Measurements from ENCODE around the gene GTF2IRD1.

GTF2IRD1 gene

GRCh38 chr7:74567318-74567668 lies 113.6 kb downstream of the GTF2IRD1 start:
- TF ChIP-seq Cebpa-rat (IDR thresholded peaks at IDR 0.05), result no peak
- Histone ChIP-seq H3K9me3 (replicated peaks in 1 of 11) (no peaks in the 10 kb centered on the region), H3K9ac (no peak overlapping the region), H3K4me2 (peak overlapping the region in 6 of 11 experiments; percentile 51 to 77 (median 66); a peak in 8 of 22 replicates), H3K4me3 (no peak overlapping the region), H3K27me3 (no peaks in the 10 kb centered on the region), H4K20me1 (no peaks in the 10 kb centered on the region), H3K27ac (peak overlapping the region in 5 of 11 experiments; percentile 16 to 57 (median 30); a peak in 5 of 22 replicates), H3K4me1 (peaks cover 20 to 46% (median 29%) of the 10 kb centered on the region in 10 experiments), H3K36me3 (peaks cover 3 to 33% (median 20%) of the 10 kb centered on the region in 11 experiments; a peak in 16 of 22 replicates)

- H3K9ac ChIP-seq, result peak overlapping the region in 3 of 11 experiments; percentile 16 to 33 (median 30); a peak in 5 of 22 replicates
- peak overlapping the region; percentile 27 to 77 (median 51); a peak in 19 of 22 replicates for H3K4me2 ChIP-seq
- H3K4me1 ChIP-seq, result peaks cover 32 to 55% (median 41%) of the 10 kb centered on the region in 10 experiments
- H3K9me3 ChIP-seq (replicated peaks in 1 of 11), result no peaks in the 10 kb centered on the region
- no peak for TF ChIP-seq Cebpa-rat (IDR thresholded peaks at IDR 0.05)
- H3K27me3 ChIP-seq, result no peaks in the 10 kb centered on the region
- no peaks in the 10 kb centered on the region for H4K20me1 ChIP-seq
- H3K4me3 ChIP-seq, result no peak overlapping the region
- H3K27ac ChIP-seq, result peak overlapping the region in 9 of 11 experiments; percentile 6 to 57 (median 44); a peak in 15 of 22 replicates
- H3K36me3 ChIP-seq, result peaks cover 0 to 21% (median 10%) of the 10 kb centered on the region in 11 experiments; a peak in 10 of 22 replicates
Observed at GRCh38 chr7:74568658-74569057, 115.0 kb downstream of the GTF2IRD1 start.

- TF ChIP-seq Cebpa-rat (IDR thresholded peaks at IDR 0.05), result no peak
- peak overlapping the region in 8 of 11 experiments; percentile 5 to 57 (median 44); a peak in 12 of 22 replicates for H3K27ac ChIP-seq
- H3K4me2 ChIP-seq, result peak overlapping the region in 6 of 11 experiments; percentile 40 to 77 (median 66); a peak in 9 of 22 replicates
Observed at GRCh38 chr7:74569501-74570075, 115.9 kb downstream of the GTF2IRD1 start.

GRCh38 chr7:74570533-74571156 lies 116.9 kb downstream of the GTF2IRD1 start:
- Histone ChIP-seq H3K4me3 (no peak overlapping the region), H3K4me1 (peaks cover 32 to 67% (median 42%) of the 10 kb centered on the region in 10 experiments), H3K9me3 (replicated peaks in 1 of 11) (no peaks in the 10 kb centered on the region), H4K20me1 (no peaks in the 10 kb centered on the region), H3K27ac (peak overlapping the region in 2 of 11 experiments; percentile 2 to 57; a peak in 1 of 22 replicates), H3K27me3 (no peaks in the 10 kb centered on the region), H3K4me2 (no peak overlapping the region), H3K36me3 (peaks cover 0 to 18% (median 0%) of the 10 kb centered on the region in 11 experiments; a peak in 3 of 22 replicates), H3K9ac (no peak overlapping the region)
- TF ChIP-seq Cebpa-rat (IDR thresholded peaks at IDR 0.05), result no peak

More at GRCh38 chr7:74569501-74570075, 115.9 kb downstream of the GTF2IRD1 start:
- Histone ChIP-seq H3K9me3 (replicated peaks in 1 of 11) (no peaks in the 10 kb centered on the region), H3K4me3 (no peak overlapping the region), H3K9ac (peak overlapping the region in 2 of 11 experiments; percentile 16 to 27; a peak in 2 of 22 replicates), H3K36me3 (peaks cover 0 to 13% (median 4%) of the 10 kb centered on the region in 11 experiments; a peak in 6 of 22 replicates), H3K27me3 (no peaks in the 10 kb centered on the region), H4K20me1 (no peaks in the 10 kb centered on the region), H3K4me1 (peaks cover 32 to 58% (median 42%) of the 10 kb centered on the region in 10 experiments)

GRCh38 chr7:74572301-74572979 lies 118.7 kb downstream of the GTF2IRD1 start:
- Histone ChIP-seq H3K9me3 (replicated peaks in 1 of 11) (no peaks in the 10 kb centered on the region), H3K4me2 (peak overlapping the region; percentile 7 to 56 (median 32); a peak in 19 of 22 replicates), H3K4me1 (peaks cover 30 to 61% (median 38%) of the 10 kb centered on the region in 10 experiments), H3K36me3 (peaks cover 0 to 18% (median 0%) of the 10 kb centered on the region in 11 experiments; a peak in 3 of 22 replicates), H4K20me1 (no peaks in the 10 kb centered on the region), H3K9ac (no peak overlapping the region; a peak in 1 of 22 replicates), H3K27me3 (no peaks in the 10 kb centered on the region), H3K4me3 (no peak overlapping the region), H3K27ac (peak overlapping the region in 4 of 11 experiments; percentile 3 to 29 (median 13); a peak in 1 of 22 replicates)
- TF ChIP-seq Cebpa-rat (IDR thresholded peaks at IDR 0.05), result no peak

- no peak for TF ChIP-seq Cebpa-rat (IDR thresholded peaks at IDR 0.05)
- H3K36me3 ChIP-seq, result peaks cover 0 to 23% (median 0%) of the 10 kb centered on the region in 11 experiments; a peak in 5 of 22 replicates
- H3K27me3 ChIP-seq, result no peaks in the 10 kb centered on the region
- no peak overlapping the region for H3K27ac ChIP-seq
- H3K9ac ChIP-seq, result no peak overlapping the region; a peak in 1 of 22 replicates
- H3K9me3 ChIP-seq (replicated peaks in 1 of 11), result no peaks in the 10 kb centered on the region
- H3K4me2 ChIP-seq, result peak overlapping the region in 10 of 11 experiments; percentile 7 to 56 (median 28); a peak in 11 of 22 replicates
- peaks cover 19 to 51% (median 27%) of the 10 kb centered on the region in 10 experiments for H3K4me1 ChIP-seq
- H4K20me1 ChIP-seq, result no peaks in the 10 kb centered on the region
- no peak overlapping the region for H3K4me3 ChIP-seq
Observed at GRCh38 chr7:74573512-74573911, 119.8 kb downstream of the GTF2IRD1 start.

GRCh38 chr7:74575083-74575784 lies 121.5 kb downstream of the GTF2IRD1 start:
- Histone ChIP-seq H3K27ac (no peak overlapping the region), H4K20me1 (no peaks in the 10 kb centered on the region), H3K4me1 (peaks cover 12 to 33% (median 15%) of the 10 kb centered on the region in 10 experiments), H3K36me3 (peaks cover 0 to 27% (median 3%) of the 10 kb centered on the region in 11 experiments; a peak in 6 of 22 replicates), H3K4me2 (no peak overlapping the region), H3K27me3 (no peaks in the 10 kb centered on the region), H3K9me3 (replicated peaks in 1 of 11) (no peaks in the 10 kb centered on the region), H3K9ac (no peak overlapping the region), H3K4me3 (no peak overlapping the region)
- TF ChIP-seq Cebpa-rat (IDR thresholded peaks at IDR 0.05), result no peak; a peak in 1 of 22 replicates

- Histone ChIP-seq H3K4me3 (no peak overlapping the region), H3K36me3 (peaks cover 0 to 23% (median 3%) of the 10 kb centered on the region in 11 experiments; a peak in 6 of 22 replicates), H4K20me1 (no peaks in the 10 kb centered on the region), H3K9me3 (replicated peaks in 1 of 11) (no peaks in the 10 kb centered on the region), H3K4me1 (peaks cover 12 to 32% (median 15%) of the 10 kb centered on the region in 10 experiments), H3K9ac (no peak overlapping the region), H3K27ac (no peak overlapping the region), H3K4me2 (no peak overlapping the region), H3K27me3 (no peaks in the 10 kb centered on the region)
- no peak for TF ChIP-seq Cebpa-rat (IDR thresholded peaks at IDR 0.05)
Observed at GRCh38 chr7:74575811-74576210, 122.1 kb downstream of the GTF2IRD1 start.

All from BLaER1 treated with 17β-estradiol and CSF1 and Interleukin-3, amounts not matched to agents 10 nM and 100 nM (cell line).